SH-SY5Y (cell line): ENCODE measurements around the gene MACROD2.

Source experiments
- GATA2 ChIP-seq: IDR thresholded peaks from 2 replicates; pipeline ENCODE4 v1.6.1; 2011; ENCODE audit warnings: mild to moderate bottlenecking, low read depth, low read length
- GATA3 ChIP-seq: IDR thresholded peaks from 2 replicates; pipeline ENCODE4 v1.6.1; 2011; ENCODE audit warnings: low read depth, mild to moderate bottlenecking, low read length, moderate library complexity

DNA sequence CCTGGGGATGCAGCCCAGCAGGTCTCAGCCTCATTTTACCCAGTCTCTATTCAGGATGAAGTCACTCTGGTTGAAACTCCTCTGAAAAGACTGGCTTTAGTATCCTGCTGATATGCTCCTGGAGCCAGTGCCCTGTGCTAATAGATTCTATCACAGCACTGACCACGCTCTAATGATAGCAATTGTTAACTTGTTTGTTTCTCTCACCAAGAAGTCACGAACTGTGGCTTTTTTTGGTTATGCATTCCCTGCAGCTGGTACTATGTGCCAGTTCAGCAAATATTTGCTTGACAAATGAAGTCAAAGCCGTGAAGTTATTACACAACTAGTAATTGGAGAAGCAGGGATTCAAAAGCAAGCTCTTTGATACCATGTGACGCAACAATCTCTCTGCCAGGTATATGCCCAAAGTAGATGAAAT lies 1823.3 kb downstream of the MACROD2 start:
- TF ChIP-seq GATA3, result no peak
- TF ChIP-seq GATA2, result no peak
